Measurements from ENCODE around the gene VWA3A.
"Not testable (repeated sequence)": the region's sequence is repeated elsewhere in the genome, so short reads cannot be mapped to it uniquely, and the experiment has no call there.

- TF ChIP-seq CTCF (conservative IDR thresholded peaks at IDR 0.05; ENCODE audit: low read depth, low read length); EZH2 (IDR thresholded peaks at IDR 0.05; ENCODE audit: borderline replicate concordance, low read depth, low read length, poor library complexity, severe bottlenecking): not testable (repeated sequence)
These were observed 48.5 kb upstream of the VWA3A start for GRCh38 chr16:22043882-22044281.
